Hepatocyte (in vitro differentiated cells): Measurements from ENCODE around the gene RBFOX1.

Experiments
- EZH2 ChIP-seq: fragments of 200-600 bp; sonication (generic); IDR thresholded peaks from 2 replicates; pipeline ENCODE4 v1.6.1; 2016; ENCODE audit warnings: antibody characterized with exemption, mild to moderate bottlenecking, borderline replicate concordance
- TF ChIP-seq, protein P1 (sequence below): fragments of 200-600 bp; sonication (generic); IDR thresholded peaks from 2 replicates; pipeline ENCODE4 v1.5.1; 2016; ENCODE audit warnings: antibody characterized with exemption, mild to moderate bottlenecking; ENCODE audit not compliant: poor library complexity

GRCh38 chr16:7501868-7502267, 169.2 kb downstream of the RBFOX1 start:
- TF ChIP-seq EZH2: no peak
- TF ChIP-seq, protein P1, sequence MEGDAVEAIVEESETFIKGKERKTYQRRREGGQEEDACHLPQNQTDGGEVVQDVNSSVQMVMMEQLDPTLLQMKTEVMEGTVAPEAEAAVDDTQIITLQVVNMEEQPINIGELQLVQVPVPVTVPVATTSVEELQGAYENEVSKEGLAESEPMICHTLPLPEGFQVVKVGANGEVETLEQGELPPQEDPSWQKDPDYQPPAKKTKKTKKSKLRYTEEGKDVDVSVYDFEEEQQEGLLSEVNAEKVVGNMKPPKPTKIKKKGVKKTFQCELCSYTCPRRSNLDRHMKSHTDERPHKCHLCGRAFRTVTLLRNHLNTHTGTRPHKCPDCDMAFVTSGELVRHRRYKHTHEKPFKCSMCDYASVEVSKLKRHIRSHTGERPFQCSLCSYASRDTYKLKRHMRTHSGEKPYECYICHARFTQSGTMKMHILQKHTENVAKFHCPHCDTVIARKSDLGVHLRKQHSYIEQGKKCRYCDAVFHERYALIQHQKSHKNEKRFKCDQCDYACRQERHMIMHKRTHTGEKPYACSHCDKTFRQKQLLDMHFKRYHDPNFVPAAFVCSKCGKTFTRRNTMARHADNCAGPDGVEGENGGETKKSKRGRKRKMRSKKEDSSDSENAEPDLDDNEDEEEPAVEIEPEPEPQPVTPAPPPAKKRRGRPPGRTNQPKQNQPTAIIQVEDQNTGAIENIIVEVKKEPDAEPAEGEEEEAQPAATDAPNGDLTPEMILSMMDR: no peak
